Stimulated activated effector memory CD8-positive, alpha-beta T cell treated with anti-CD3 and anti-CD28 coated beads, Interleukin-12 subunit alpha, Interleukin-12 subunit beta, amount 100 ng/mL, for 72 hours (primary cell): Measurements from ENCODE around the gene MAT2A.
A peak's percentile ranks its signal among the peaks of the same experiment; 100 is the strongest.

Source experiments
- ATAC-seq: fragments of 150-1000 bp; cut with Tn5 transposase; 2 replicates; pipeline ENCODE4 v1.10.0; 2021
- DNase-seq, 2 donors: peaks; one replicate each; pipeline ENCODE4 v3.0.0; 2021 to 2022; ENCODE audit warnings: low spot score in 2 of 2
- H3K27ac Mint-ChIP-seq: one replicate; pipeline ENCODE4 v1.8.0; 2022; ENCODE audit warnings: mild to moderate bottlenecking, mixed read lengths
- H3K36me3 Mint-ChIP-seq: one replicate; pipeline ENCODE4 v1.8.0; 2022; ENCODE audit warnings: mild to moderate bottlenecking, mixed read lengths
- H3K4me1 Mint-ChIP-seq: one replicate; pipeline ENCODE4 v1.8.0; 2022; ENCODE audit warnings: mixed read lengths
- H3K4me3 Mint-ChIP-seq: one replicate; pipeline ENCODE4 v1.8.0; 2022; ENCODE audit warnings: mild to moderate bottlenecking, mixed read lengths
- H3K9me3 Mint-ChIP-seq: one replicate; pipeline ENCODE4 v1.8.0; 2022; ENCODE audit warnings: mixed read lengths

The MAT2A gene

GRCh38 chr2:85578243-85579180 lies 39.5 kb downstream of the MAT2A start:
- Mint-ChIP-seq H3K27ac (peak overlapping the region; percentile 96), H3K4me1 (peaks cover 39% of the 10 kb centered on the region), H3K9me3 (no peaks in the 10 kb centered on the region), H3K4me3 (peak overlapping the region; percentile 94), H3K36me3 (peaks cover 27% of the 10 kb centered on the region)
- ATAC-seq (peak; percentile 49), DNase-seq (no peak)

DNA sequence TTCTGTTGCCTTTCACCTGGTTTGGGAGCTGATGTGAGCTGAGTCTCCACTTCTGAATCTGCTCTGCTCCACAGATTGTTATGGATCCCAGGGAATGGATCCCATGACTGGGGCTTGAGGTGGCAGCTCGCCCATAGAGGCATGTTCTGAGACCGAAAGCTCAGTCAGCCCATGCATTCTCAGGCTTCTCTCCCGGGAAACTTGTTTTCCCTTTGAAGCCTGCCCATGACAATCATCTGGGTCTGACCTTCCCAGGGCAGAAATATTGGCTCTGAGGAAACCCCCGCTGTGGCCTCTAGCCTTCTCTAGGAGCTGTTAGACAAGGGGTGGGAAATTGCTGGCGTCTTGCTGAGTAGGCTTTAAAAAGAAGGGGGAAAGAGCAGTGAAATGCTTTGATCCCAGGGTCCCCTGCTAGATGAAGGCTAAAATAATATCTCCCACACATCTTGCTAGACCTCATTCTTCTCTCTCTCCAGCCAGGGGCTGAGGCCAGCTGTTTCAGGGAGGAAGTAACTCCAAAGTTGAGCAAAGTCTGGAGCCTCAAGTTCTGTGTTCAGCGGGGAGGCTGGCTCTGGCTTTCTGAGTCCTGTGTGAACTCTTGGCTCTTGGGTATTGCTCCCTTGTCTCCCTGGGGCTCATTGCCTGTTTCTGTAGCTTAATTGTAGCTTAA lies 40.4 kb downstream of the MAT2A start:
- Mint-ChIP-seq H3K27ac (peak overlapping the region; percentile 96), H3K36me3 (peaks cover 27% of the 10 kb centered on the region)
- no peak for DNase-seq

GRCh38 chr2:85580206-85580605 lies 41.2 kb downstream of the MAT2A start:
- H3K9me3 Mint-ChIP-seq = no peaks in the 10 kb centered on the region
- ATAC-seq (no peak), DNase-seq (no peak)
- no peak overlapping the region for H3K4me3 Mint-ChIP-seq
- H3K36me3 Mint-ChIP-seq = peaks cover 27% of the 10 kb centered on the region
- H3K4me1 Mint-ChIP-seq = peaks cover 50% of the 10 kb centered on the region
- peak overlapping the region; percentile 67 for H3K27ac Mint-ChIP-seq

More for the DNA sequence above, 40.4 kb downstream of the MAT2A start:
- Mint-ChIP-seq H3K4me1 (peaks cover 44% of the 10 kb centered on the region), H3K9me3 (no peaks in the 10 kb centered on the region), H3K4me3 (peak overlapping the region; percentile 94)
- ATAC-seq = no peak

DNA sequence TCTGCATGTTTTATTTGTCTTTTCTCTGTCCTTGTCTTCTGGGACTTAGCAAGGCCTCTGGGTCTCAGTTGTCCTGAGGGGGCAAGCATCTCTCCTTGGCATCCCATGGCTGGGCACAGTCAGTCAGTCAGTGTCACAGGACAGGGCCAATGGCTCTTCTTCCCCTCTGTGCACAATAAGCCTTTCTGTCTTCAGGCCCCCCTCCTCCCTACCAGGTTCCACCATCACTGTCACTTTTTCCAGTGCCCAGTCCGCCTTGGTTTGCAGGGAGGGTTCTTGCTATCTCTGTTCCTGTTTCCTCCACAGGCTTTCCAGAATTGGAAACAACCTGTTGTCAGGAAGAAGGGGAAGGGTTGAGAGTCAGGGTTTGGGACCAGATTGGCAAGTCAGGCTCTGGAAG lies 43.5 kb downstream of the MAT2A start:
- peaks cover 56% of the 10 kb centered on the region for H3K4me1 Mint-ChIP-seq
- ATAC-seq = no peak
- H3K27ac Mint-ChIP-seq = peak overlapping the region; percentile 90
- H3K9me3 Mint-ChIP-seq = no peaks in the 10 kb centered on the region
- no peak overlapping the region for H3K4me3 Mint-ChIP-seq
- DNase-seq = no peak
- peaks cover 27% of the 10 kb centered on the region for H3K36me3 Mint-ChIP-seq

GRCh38 chr2:85583667-85584353 lies 44.8 kb downstream of the MAT2A start:
- Mint-ChIP-seq H3K4me1 (peaks cover 55% of the 10 kb centered on the region), H3K27ac (peak overlapping the region; percentile 90), H3K4me3 (peak overlapping the region; percentile 75), H3K9me3 (no peaks in the 10 kb centered on the region), H3K36me3 (peaks cover 27% of the 10 kb centered on the region)
- peak in 1 of 2 donors; percentile 68 for DNase-seq
- ATAC-seq = peak; percentile 63

DNA sequence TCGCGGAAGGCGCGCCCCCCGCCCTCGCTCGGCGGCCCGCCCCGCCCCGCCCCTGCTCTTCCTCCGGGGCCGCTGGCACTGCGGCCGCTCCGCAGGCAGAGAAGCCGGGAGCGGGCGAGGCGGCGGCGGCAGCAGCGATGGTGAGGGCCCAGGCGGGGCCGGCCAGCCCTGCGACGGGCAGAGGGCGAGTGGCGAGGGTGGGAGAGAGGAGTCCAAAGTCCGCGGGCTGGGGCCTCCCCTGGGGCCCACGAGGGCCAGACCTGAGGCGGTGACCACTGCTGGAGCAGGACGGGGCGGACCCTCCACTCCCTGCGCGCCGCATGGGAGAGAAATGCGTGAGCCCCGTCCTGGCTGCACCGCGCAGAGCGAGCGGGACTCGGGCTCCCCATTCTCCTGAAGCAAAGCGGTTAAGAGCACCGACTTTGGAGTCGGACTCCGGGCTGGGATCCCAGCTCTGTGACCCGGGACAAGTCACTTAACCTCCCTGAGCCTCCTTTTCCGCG lies 45.4 kb downstream of the MAT2A start, which contains the start of gene VAMP5:
Gene VAMP5 (plus strand): TSS at position 78 of the 503 bp plus-strand sequence. CDS start 60 bp downstream, at position 138.
- H3K4me3 Mint-ChIP-seq = peak within 1 kb of the TSS; percentile 75
- peaks cover 27% of the 10 kb centered on the region for H3K36me3 Mint-ChIP-seq
- no peaks in the 10 kb centered on the region for H3K9me3 Mint-ChIP-seq
- H3K4me1 Mint-ChIP-seq = peaks cover 52% of the 10 kb centered on the region
- DNase-seq (no peak), ATAC-seq (peak; percentile 66)
- H3K27ac Mint-ChIP-seq = peak within 1 kb of the TSS; percentile 90

GRCh38 chr2:85584857-85585780 lies 46.2 kb downstream of the MAT2A start:
- peaks cover 26% of the 10 kb centered on the region for H3K36me3 Mint-ChIP-seq
- H3K9me3 Mint-ChIP-seq = no peaks in the 10 kb centered on the region
- peak overlapping the region; percentile 75 for H3K4me3 Mint-ChIP-seq
- peak; percentile 77 for ATAC-seq
- DNase-seq = no peak
- H3K27ac Mint-ChIP-seq = peak overlapping the region; percentile 90
- H3K4me1 Mint-ChIP-seq = peaks cover 51% of the 10 kb centered on the region

DNA sequence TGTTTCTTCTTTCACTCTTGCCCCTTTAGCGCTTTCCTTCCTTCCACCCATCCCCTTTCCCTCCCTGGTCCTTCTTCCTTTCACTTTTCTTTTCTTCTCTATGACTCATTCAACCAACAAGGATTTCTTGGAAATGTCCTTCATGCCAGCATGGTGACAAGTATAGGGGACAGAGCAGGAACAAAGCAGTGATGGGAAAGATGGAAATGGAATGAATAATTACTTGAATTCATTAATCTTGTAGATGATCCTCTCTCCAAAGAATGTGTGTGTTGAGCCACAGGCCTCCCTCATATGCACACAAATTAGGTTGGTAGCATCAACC lies 46.8 kb downstream of the MAT2A start:
- Mint-ChIP-seq H3K27ac (peak overlapping the region; percentile 90), H3K4me3 (peak overlapping the region; percentile 75), H3K4me1 (peaks cover 49% of the 10 kb centered on the region), H3K9me3 (no peaks in the 10 kb centered on the region), H3K36me3 (peaks cover 20% of the 10 kb centered on the region)
- no peak for DNase-seq
- no peak for ATAC-seq

GRCh38 chr2:85588236-85588635 lies 49.3 kb downstream of the MAT2A start:
- H3K36me3 Mint-ChIP-seq = no peaks in the 10 kb centered on the region
- peaks cover 42% of the 10 kb centered on the region for H3K4me1 Mint-ChIP-seq
- DNase-seq = no peak
- ATAC-seq = no peak
- no peaks in the 10 kb centered on the region for H3K9me3 Mint-ChIP-seq
- H3K27ac Mint-ChIP-seq = peak overlapping the region; percentile 21
- no peak overlapping the region for H3K4me3 Mint-ChIP-seq

- no peak overlapping the region for H3K4me3 Mint-ChIP-seq
- ATAC-seq (no peak), DNase-seq (no peak)
- peak overlapping the region; percentile 21 for H3K27ac Mint-ChIP-seq
- no peaks in the 10 kb centered on the region for H3K9me3 Mint-ChIP-seq
- H3K4me1 Mint-ChIP-seq = peaks cover 38% of the 10 kb centered on the region
- H3K36me3 Mint-ChIP-seq = no peaks in the 10 kb centered on the region
These were observed 49.7 kb downstream of the MAT2A start for GRCh38 chr2:85588645-85589044.

- no peak for ATAC-seq
- H3K27ac Mint-ChIP-seq = peak overlapping the region; percentile 21
- H3K4me3 Mint-ChIP-seq = no peak overlapping the region
- no peaks in the 10 kb centered on the region for H3K36me3 Mint-ChIP-seq
- H3K9me3 Mint-ChIP-seq = no peaks in the 10 kb centered on the region
- DNase-seq = no peak
- H3K4me1 Mint-ChIP-seq = peaks cover 38% of the 10 kb centered on the region
These were observed 50.2 kb downstream of the MAT2A start for GRCh38 chr2:85589181-85589580.

- Mint-ChIP-seq H3K36me3 (peaks cover 1% of the 10 kb centered on the region), H3K4me1 (peaks cover 39% of the 10 kb centered on the region), H3K27ac (peak overlapping the region; percentile 66), H3K4me3 (no peak overlapping the region), H3K9me3 (no peaks in the 10 kb centered on the region)
- DNase-seq (no peak), ATAC-seq (no peak)
These were observed 51.2 kb downstream of the MAT2A start for GRCh38 chr2:85589982-85590791.

DNA sequence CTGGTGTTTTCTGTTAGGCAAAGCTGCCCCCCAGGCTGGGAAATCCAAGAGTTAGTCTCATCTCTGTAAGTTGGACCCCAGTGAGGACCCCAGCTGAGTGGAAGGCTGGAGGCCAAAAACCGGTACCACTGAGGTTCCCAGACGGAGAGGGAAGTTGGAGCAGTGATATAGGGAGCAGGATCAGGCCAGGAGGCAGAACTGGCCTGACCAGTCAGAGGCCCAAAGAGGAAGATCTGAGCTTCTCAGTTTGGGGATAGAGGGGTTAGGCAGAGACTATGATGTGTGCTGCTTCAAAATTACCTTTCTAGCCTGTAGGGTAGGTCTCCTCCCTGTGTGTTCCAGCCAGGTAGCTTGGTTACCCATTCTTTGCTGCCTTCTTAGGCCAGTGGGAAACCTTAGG lies 52.0 kb downstream of the MAT2A start:
- Mint-ChIP-seq H3K4me3 (no peak overlapping the region), H3K9me3 (no peaks in the 10 kb centered on the region), H3K36me3 (peaks cover 9% of the 10 kb centered on the region), H3K27ac (peak overlapping the region; percentile 52), H3K4me1 (peaks cover 36% of the 10 kb centered on the region)
- ATAC-seq (no peak), DNase-seq (no peak)

GRCh38 chr2:85591563-85591962 lies 52.6 kb downstream of the MAT2A start:
- DNase-seq (no peak), ATAC-seq (no peak)
- Mint-ChIP-seq H3K9me3 (no peaks in the 10 kb centered on the region), H3K4me3 (no peak overlapping the region), H3K36me3 (peaks cover 11% of the 10 kb centered on the region), H3K4me1 (peaks cover 39% of the 10 kb centered on the region), H3K27ac (peak overlapping the region; percentile 52)
